ENCODE results near the gene RGS6.

Gene RGS6

GRCh38 chr14:72430457-72430856, 498.2 kb downstream of the RGS6 start:
- no peak for FAIRE-seq
- no peak for DNase-seq (ENCODE audit: insufficient read length, low spot score)

GRCh38 chr14:72432748-72433147, 500.5 kb downstream of the RGS6 start:
- no peak for DNase-seq (ENCODE audit: insufficient read length, low spot score)
- FAIRE-seq: no peak
- TF ChIP-seq TAF1 (IDR thresholded peaks at IDR 0.05; ENCODE audit: low read depth, low read length) (no peak), POLR2A (IDR thresholded peaks at IDR 0.05; ENCODE audit: low read depth, low read length) (no peak), POU2F2 (IDR thresholded peaks at IDR 0.05; ENCODE audit: low read depth, low read length) (no peak), PAX5 (IDR thresholded peaks at IDR 0.05; ENCODE audit: insufficient read depth, low read length, severe bottlenecking) (no peak), POLR2AphosphoS5 (IDR thresholded peaks at IDR 0.05; ENCODE audit: low read depth, low read length) (no peak), SPI1 (IDR thresholded peaks at IDR 0.05; ENCODE audit: low read depth, low read length) (no peak)

More at GRCh38 chr14:72430457-72430856, 498.2 kb downstream of the RGS6 start:
- no peak for TF ChIP-seq SPI1 (IDR thresholded peaks at IDR 0.05; ENCODE audit: low read depth, low read length)
- no peak for TF ChIP-seq PAX5 (IDR thresholded peaks at IDR 0.05; ENCODE audit: insufficient read depth, low read length, severe bottlenecking)
- no peak for TF ChIP-seq POU2F2 (IDR thresholded peaks at IDR 0.05; ENCODE audit: low read depth, low read length)
- TF ChIP-seq POLR2A (IDR thresholded peaks at IDR 0.05; ENCODE audit: low read depth, low read length): no peak
- TF ChIP-seq POLR2AphosphoS5 (IDR thresholded peaks at IDR 0.05; ENCODE audit: low read depth, low read length): no peak

- no peak for FAIRE-seq
Measured at GRCh38 chr14:72433511-72433910, 501.3 kb downstream of the RGS6 start.

GRCh38 chr14:72434856-72435255, 502.6 kb downstream of the RGS6 start:
- no peak for FAIRE-seq
- DNase-seq (ENCODE audit: insufficient read length, low spot score): no peak
- TF ChIP-seq POLR2A (IDR thresholded peaks at IDR 0.05; ENCODE audit: low read depth, low read length): no peak
- no peak for TF ChIP-seq PAX5 (IDR thresholded peaks at IDR 0.05; ENCODE audit: insufficient read depth, low read length, severe bottlenecking)
- TF ChIP-seq POU2F2 (IDR thresholded peaks at IDR 0.05; ENCODE audit: low read depth, low read length): no peak
- TF ChIP-seq TAF1 (IDR thresholded peaks at IDR 0.05; ENCODE audit: low read depth, low read length): no peak
- no peak for TF ChIP-seq SPI1 (IDR thresholded peaks at IDR 0.05; ENCODE audit: low read depth, low read length)
- TF ChIP-seq POLR2AphosphoS5 (IDR thresholded peaks at IDR 0.05; ENCODE audit: low read depth, low read length): no peak

More at GRCh38 chr14:72433511-72433910, 501.3 kb downstream of the RGS6 start:
- DNase-seq (ENCODE audit: insufficient read length, low spot score): no peak
- TF ChIP-seq POLR2A (IDR thresholded peaks at IDR 0.05; ENCODE audit: low read depth, low read length): no peak
- TF ChIP-seq POU2F2 (IDR thresholded peaks at IDR 0.05; ENCODE audit: low read depth, low read length): no peak
- no peak for TF ChIP-seq SPI1 (IDR thresholded peaks at IDR 0.05; ENCODE audit: low read depth, low read length)

- FAIRE-seq: peak; percentile 76
Measured at GRCh38 chr14:72439707-72440106, 507.5 kb downstream of the RGS6 start.

GRCh38 chr14:72443256-72443655, 511.0 kb downstream of the RGS6 start:
- FAIRE-seq (peak; percentile 67), DNase-seq (ENCODE audit: insufficient read length, low spot score) (no peak)
- TF ChIP-seq POLR2AphosphoS5 (IDR thresholded peaks at IDR 0.05; ENCODE audit: low read depth, low read length) (no peak), POU2F2 (IDR thresholded peaks at IDR 0.05; ENCODE audit: low read depth, low read length) (no peak), POLR2A (IDR thresholded peaks at IDR 0.05; ENCODE audit: low read depth, low read length) (no peak), PAX5 (IDR thresholded peaks at IDR 0.05; ENCODE audit: insufficient read depth, low read length, severe bottlenecking) (no peak), TAF1 (IDR thresholded peaks at IDR 0.05; ENCODE audit: low read depth, low read length) (no peak), SPI1 (IDR thresholded peaks at IDR 0.05; ENCODE audit: low read depth, low read length) (no peak)

More at GRCh38 chr14:72439707-72440106, 507.5 kb downstream of the RGS6 start:
- no peak for DNase-seq (ENCODE audit: insufficient read length, low spot score)
- TF ChIP-seq POLR2AphosphoS5 (IDR thresholded peaks at IDR 0.05; ENCODE audit: low read depth, low read length) (no peak), POLR2A (IDR thresholded peaks at IDR 0.05; ENCODE audit: low read depth, low read length) (no peak), SPI1 (IDR thresholded peaks at IDR 0.05; ENCODE audit: low read depth, low read length) (no peak)

GRCh38 chr14:72443991-72444441, 511.8 kb downstream of the RGS6 start:
- FAIRE-seq (peak; percentile 86), DNase-seq (ENCODE audit: insufficient read length, low spot score) (no peak)
- TF ChIP-seq POU2F2 (IDR thresholded peaks at IDR 0.05; ENCODE audit: low read depth, low read length): no peak
- no peak for TF ChIP-seq PAX5 (IDR thresholded peaks at IDR 0.05; ENCODE audit: insufficient read depth, low read length, severe bottlenecking)
- peak; percentile 90 for TF ChIP-seq SPI1 (IDR thresholded peaks at IDR 0.05; ENCODE audit: low read depth, low read length)

GRCh38 chr14:72444701-72445100, 512.5 kb downstream of the RGS6 start:
- FAIRE-seq: peak; percentile 77
- DNase-seq (ENCODE audit: insufficient read length, low spot score): no peak
- TF ChIP-seq PAX5 (IDR thresholded peaks at IDR 0.05; ENCODE audit: insufficient read depth, low read length, severe bottlenecking) (no peak), POLR2AphosphoS5 (IDR thresholded peaks at IDR 0.05; ENCODE audit: low read depth, low read length) (no peak), TAF1 (IDR thresholded peaks at IDR 0.05; ENCODE audit: low read depth, low read length) (no peak), POLR2A (IDR thresholded peaks at IDR 0.05; ENCODE audit: low read depth, low read length) (no peak), SPI1 (IDR thresholded peaks at IDR 0.05; ENCODE audit: low read depth, low read length) (no peak), POU2F2 (IDR thresholded peaks at IDR 0.05; ENCODE audit: low read depth, low read length) (no peak)

- FAIRE-seq (peak; percentile 45), DNase-seq (ENCODE audit: insufficient read length, low spot score) (no peak)
- TF ChIP-seq POU2F2 (IDR thresholded peaks at IDR 0.05; ENCODE audit: low read depth, low read length) (no peak), PAX5 (IDR thresholded peaks at IDR 0.05; ENCODE audit: insufficient read depth, low read length, severe bottlenecking) (no peak), TAF1 (IDR thresholded peaks at IDR 0.05; ENCODE audit: low read depth, low read length) (no peak), POLR2AphosphoS5 (IDR thresholded peaks at IDR 0.05; ENCODE audit: low read depth, low read length) (no peak), SPI1 (IDR thresholded peaks at IDR 0.05; ENCODE audit: low read depth, low read length) (no peak), POLR2A (IDR thresholded peaks at IDR 0.05; ENCODE audit: low read depth, low read length) (no peak)
Measured at GRCh38 chr14:72448212-72448611, 516.0 kb downstream of the RGS6 start.

GRCh38 chr14:72450473-72451044, 518.3 kb downstream of the RGS6 start:
- TF ChIP-seq POLR2A (IDR thresholded peaks at IDR 0.05; ENCODE audit: low read depth, low read length): no peak
- TF ChIP-seq POU2F2 (IDR thresholded peaks at IDR 0.05; ENCODE audit: low read depth, low read length): no peak
- TF ChIP-seq TAF1 (IDR thresholded peaks at IDR 0.05; ENCODE audit: low read depth, low read length): no peak
- TF ChIP-seq PAX5 (IDR thresholded peaks at IDR 0.05; ENCODE audit: insufficient read depth, low read length, severe bottlenecking): no peak
- TF ChIP-seq SPI1 (IDR thresholded peaks at IDR 0.05; ENCODE audit: low read depth, low read length): no peak
- TF ChIP-seq POLR2AphosphoS5 (IDR thresholded peaks at IDR 0.05; ENCODE audit: low read depth, low read length): no peak
- no peak for DNase-seq (ENCODE audit: insufficient read length, low spot score)
- peak; percentile 35 for FAIRE-seq
